ENCODE data around the gene ZNF821.

The ZNF821 gene

GRCh38 chr16:71883849-71884638 is at the start of gene ZNF821:
Gene ZNF821 (minus strand): TSS chr16:71884182. CDS start chr16:71879946, 4,236 bp downstream.
- Histone ChIP-seq H3K27ac (peak within 1 kb of the TSS; percentile 88), H3K4me2 (ENCODE audit: low read length) (peak within 1 kb of the TSS; percentile 98), H3K79me2 (peaks cover 16% of the 10 kb centered on the region), H3K9ac (peak within 1 kb of the TSS; percentile 92), H2AFZ (peak within 1 kb of the TSS; percentile 100), H3K27me3 (ENCODE audit: control insufficient read depth, insufficient read depth, low read length) (no peaks in the 10 kb centered on the region), H3K9me3 (ENCODE audit: control insufficient read depth, low read length) (no peaks in the 10 kb centered on the region), H3K36me3 (ENCODE audit: control insufficient read depth, insufficient read depth, low read length) (no peaks in the 10 kb centered on the region), H3K4me3 (ENCODE audit: low read depth, low read length) (peak within 1 kb of the TSS; percentile 87), H3K4me1 (peaks cover 5% of the 10 kb centered on the region)
- TF ChIP-seq CTCF (IDR thresholded peaks at IDR 0.05): peak; percentile 56

GRCh38 chr16:71933017-71933416 is 49.0 kb upstream of the ZNF821 start:
- no peaks in the 10 kb centered on the region for H3K9me3 ChIP-seq (ENCODE audit: control insufficient read depth, low read length)
- peaks cover 15% of the 10 kb centered on the region for H3K79me2 ChIP-seq
- H3K4me2 ChIP-seq (ENCODE audit: low read length): no peak overlapping the region
- no peaks in the 10 kb centered on the region for H3K27me3 ChIP-seq (ENCODE audit: control insufficient read depth, insufficient read depth, low read length)
- H3K27ac ChIP-seq: peak overlapping the region; percentile 44
- H3K4me3 ChIP-seq (ENCODE audit: low read depth, low read length): no peak overlapping the region
- H3K4me1 ChIP-seq: peaks cover 14% of the 10 kb centered on the region
- H2AFZ ChIP-seq: no peak overlapping the region
- TF ChIP-seq CTCF (IDR thresholded peaks at IDR 0.05): no peak
- no peaks in the 10 kb centered on the region for H3K36me3 ChIP-seq (ENCODE audit: control insufficient read depth, insufficient read depth, low read length)
- H3K9ac ChIP-seq: no peak overlapping the region

- peaks cover 20% of the 10 kb centered on the region for H3K4me1 ChIP-seq
- no peaks in the 10 kb centered on the region for H3K27me3 ChIP-seq (ENCODE audit: control insufficient read depth, insufficient read depth, low read length)
- H3K36me3 ChIP-seq (ENCODE audit: control insufficient read depth, insufficient read depth, low read length): no peaks in the 10 kb centered on the region
- H3K9me3 ChIP-seq (ENCODE audit: control insufficient read depth, low read length): no peaks in the 10 kb centered on the region
- no peak overlapping the region for H2AFZ ChIP-seq
- no peak for TF ChIP-seq CTCF (IDR thresholded peaks at IDR 0.05)
- no peak overlapping the region for H3K4me2 ChIP-seq (ENCODE audit: low read length)
- no peak overlapping the region for H3K9ac ChIP-seq
- no peak overlapping the region for H3K4me3 ChIP-seq (ENCODE audit: low read depth, low read length)
- H3K27ac ChIP-seq: no peak overlapping the region
- peaks cover 15% of the 10 kb centered on the region for H3K79me2 ChIP-seq
Observed at GRCh38 chr16:71931599-71931998, 47.6 kb upstream of the ZNF821 start.

- H3K27me3 ChIP-seq (ENCODE audit: control insufficient read depth, insufficient read depth, low read length): no peaks in the 10 kb centered on the region
- no peak overlapping the region for H2AFZ ChIP-seq
- H3K36me3 ChIP-seq (ENCODE audit: control insufficient read depth, insufficient read depth, low read length): no peaks in the 10 kb centered on the region
- no peaks in the 10 kb centered on the region for H3K9me3 ChIP-seq (ENCODE audit: control insufficient read depth, low read length)
- no peak overlapping the region for H3K9ac ChIP-seq
- H3K4me3 ChIP-seq (ENCODE audit: low read depth, low read length): no peak overlapping the region
- no peak overlapping the region for H3K27ac ChIP-seq
- no peak for TF ChIP-seq CTCF (IDR thresholded peaks at IDR 0.05)
- no peak overlapping the region for H3K4me2 ChIP-seq (ENCODE audit: low read length)
- peaks cover 15% of the 10 kb centered on the region for H3K79me2 ChIP-seq
- H3K4me1 ChIP-seq: peaks cover 21% of the 10 kb centered on the region
Observed at GRCh38 chr16:71931001-71931400, 47.0 kb upstream of the ZNF821 start.

All from parathyroid adenoma (tissue), 2 donors.